ENCODE results near the gene GTPBP1.

Gene GTPBP1

GRCh38 chr22:38705235-38706100 lies at the start of gene GTPBP1:
Gene GTPBP1, plus strand, starts transcription at chr22:38705944. Its CDS starts 12 bp downstream, at chr22:38705956.
- DNase-seq (ENCODE audit: low spot score), result peak; percentile 97

GRCh38 chr22:38656256-38657044 lies 49.3 kb upstream of the GTPBP1 start, which contains the start of the genes CBY1 and FAM227A:
Gene CBY1, plus strand, starts transcription at chr22:38656638. Its CDS starts 11,417 bp downstream, at chr22:38668055.
Gene FAM227A, minus strand, starts transcription at chr22:38656392. Its CDS starts 6,224 bp downstream, at chr22:38650168.
- DNase-seq (ENCODE audit: low spot score), result peak; percentile 96

GRCh38 chr22:38657045-38657909 lies 48.5 kb upstream of the GTPBP1 start:
- DNase-seq (ENCODE audit: low spot score), result peak; percentile 51

GRCh38 chr22:38674888-38675287 lies 30.9 kb upstream of the GTPBP1 start:
- no peak for DNase-seq (ENCODE audit: low spot score)

GRCh38 chr22:38675833-38676232 lies 29.9 kb upstream of the GTPBP1 start:
- DNase-seq (ENCODE audit: low spot score), result no peak

GRCh38 chr22:38681582-38682335 lies 24.0 kb upstream of the GTPBP1 start, which contains the start of gene TOMM22:
Gene TOMM22, plus strand, starts transcription at chr22:38681957. Its CDS starts 22 bp downstream, at chr22:38681979.
- DNase-seq (ENCODE audit: low spot score), result peak; percentile 93

- DNase-seq (ENCODE audit: low spot score), result no peak
Observed at GRCh38 chr22:38684895-38685294, 20.8 kb upstream of the GTPBP1 start.

GRCh38 chr22:38685761-38686160 lies 20.0 kb upstream of the GTPBP1 start:
- no peak for DNase-seq (ENCODE audit: low spot score)

GRCh38 chr22:38689651-38690050 lies 16.1 kb upstream of the GTPBP1 start:
- DNase-seq (ENCODE audit: low spot score), result no peak

GRCh38 chr22:38694049-38694448 lies 11.7 kb upstream of the GTPBP1 start:
- DNase-seq (ENCODE audit: low spot score), result no peak

GRCh38 chr22:38694940-38695339 lies 10.8 kb upstream of the GTPBP1 start:
- DNase-seq (ENCODE audit: low spot score), result no peak

GRCh38 chr22:38696606-38697424 lies 8.9 kb upstream of the GTPBP1 start:
- no peak for DNase-seq (ENCODE audit: low spot score)

GRCh38 chr22:38697425-38698089 lies 8.2 kb upstream of the GTPBP1 start:
- no peak for DNase-seq (ENCODE audit: low spot score)

GRCh38 chr22:38698407-38699094 lies 7.2 kb upstream of the GTPBP1 start:
- DNase-seq (ENCODE audit: low spot score), result no peak

GRCh38 chr22:38699143-38699542 lies 6.6 kb upstream of the GTPBP1 start:
- DNase-seq (ENCODE audit: low spot score), result no peak

- DNase-seq (ENCODE audit: low spot score), result no peak
Observed at GRCh38 chr22:38699784-38700183, 6.0 kb upstream of the GTPBP1 start.

GRCh38 chr22:38700270-38700788 lies 5.4 kb upstream of the GTPBP1 start:
- DNase-seq (ENCODE audit: low spot score), result no peak

GRCh38 chr22:38700789-38701628 lies 4.7 kb upstream of the GTPBP1 start, which contains the start of gene JOSD1:
Gene JOSD1, minus strand, starts transcription at chr22:38700943. Its CDS starts 956 bp downstream, at chr22:38699987.
- DNase-seq (ENCODE audit: low spot score), result peak; percentile 97

All from ecto neural progenitor cell (in vitro differentiated cells).